ENCODE measurements around the gene GPR75.
"Not testable (repeated sequence)": the region's sequence is repeated elsewhere in the genome, so short reads cannot be mapped to it uniquely, and the experiment has no call there.

Gene GPR75

GRCh38 chr2:53851052-53851757 lies 8.6 kb downstream of the GPR75 start:
- not testable (repeated sequence) for DNase-seq

DNA sequence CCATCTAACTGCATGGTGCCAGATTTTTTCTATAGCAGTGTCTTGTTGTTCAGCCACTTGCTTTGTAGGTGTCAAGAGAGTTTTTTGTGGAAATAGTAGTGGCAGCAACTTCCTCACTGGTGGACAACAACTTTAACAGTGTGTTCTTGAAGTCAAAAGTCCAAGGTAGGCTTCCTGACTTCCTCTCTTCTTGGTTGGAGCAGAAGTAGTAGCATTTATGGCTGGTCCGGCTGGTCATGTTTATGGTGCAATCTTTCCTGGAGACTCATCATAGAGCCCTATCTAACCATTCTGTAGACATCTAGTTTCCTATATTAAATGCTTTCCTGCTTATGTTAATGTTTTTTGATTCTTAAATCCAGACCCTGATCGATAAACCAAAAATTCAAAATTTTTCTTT lies 11.7 kb downstream of the GPR75 start:
- no peak for DNase-seq

GRCh38 chr2:53843595-53843994 lies 16.2 kb downstream of the GPR75 start:
- DNase-seq, result no peak

DNA sequence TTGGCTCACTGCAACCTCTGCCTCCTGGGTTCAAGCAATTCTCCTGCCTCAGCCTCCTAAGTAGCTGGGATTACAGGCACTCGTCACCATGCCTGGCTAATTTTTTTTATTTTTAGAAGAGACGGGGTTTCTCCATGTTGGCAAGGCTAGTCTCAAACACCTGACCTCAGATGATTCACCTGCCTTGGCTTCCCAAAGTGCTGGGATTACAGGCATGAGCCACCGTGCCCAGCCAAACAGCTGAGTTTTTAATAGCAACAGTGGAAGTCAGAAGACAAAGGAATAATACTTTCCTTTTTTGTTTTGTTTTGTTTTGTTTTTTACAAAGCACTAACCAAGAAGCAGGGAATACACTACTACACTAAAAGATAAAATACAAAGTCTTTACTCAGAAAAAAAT lies 16.9 kb downstream of the GPR75 start:
- no peak for DNase-seq

DNA sequence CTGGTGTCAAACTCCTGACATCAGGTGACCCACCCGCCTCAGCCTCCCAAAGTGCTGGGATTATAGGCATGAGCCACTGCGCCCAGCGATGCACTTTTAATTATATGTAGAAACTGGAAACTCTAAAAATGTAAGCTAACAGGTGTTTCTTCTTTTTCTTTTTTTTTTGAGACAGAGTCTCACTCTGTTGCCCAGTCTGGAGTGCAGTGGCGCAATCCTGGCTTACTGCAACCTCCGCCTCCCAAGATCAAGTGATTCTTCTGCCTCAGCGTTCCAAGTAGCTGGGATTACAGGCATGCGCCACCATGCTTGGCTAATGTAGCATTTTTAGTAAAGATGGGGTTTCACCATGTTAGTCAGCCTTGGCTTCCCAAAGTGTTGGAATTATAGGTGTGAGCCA lies 18.1 kb downstream of the GPR75 start:
- DNase-seq, result not testable (repeated sequence)

DNA sequence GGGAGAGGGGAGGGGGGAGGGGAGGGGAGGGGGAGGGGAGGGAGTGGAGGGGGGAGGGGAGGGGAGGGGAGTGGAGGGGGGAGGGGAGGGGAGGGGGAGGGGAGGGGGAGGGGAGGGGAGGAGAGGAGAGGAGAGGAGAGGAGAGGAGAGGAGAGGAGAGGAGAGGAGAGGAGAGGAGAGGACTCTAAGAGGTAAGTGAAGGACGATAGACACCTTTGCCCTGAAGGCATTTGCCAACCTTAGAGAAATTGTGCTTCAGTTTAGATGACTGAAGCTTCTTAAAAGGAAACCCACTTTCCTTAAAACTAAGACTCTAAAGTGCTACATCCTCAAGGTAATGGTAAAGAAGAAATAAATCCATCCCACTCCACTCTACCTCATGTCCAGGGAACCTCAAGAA lies 19.2 kb downstream of the GPR75 start:
- DNase-seq, result no peak

DNA sequence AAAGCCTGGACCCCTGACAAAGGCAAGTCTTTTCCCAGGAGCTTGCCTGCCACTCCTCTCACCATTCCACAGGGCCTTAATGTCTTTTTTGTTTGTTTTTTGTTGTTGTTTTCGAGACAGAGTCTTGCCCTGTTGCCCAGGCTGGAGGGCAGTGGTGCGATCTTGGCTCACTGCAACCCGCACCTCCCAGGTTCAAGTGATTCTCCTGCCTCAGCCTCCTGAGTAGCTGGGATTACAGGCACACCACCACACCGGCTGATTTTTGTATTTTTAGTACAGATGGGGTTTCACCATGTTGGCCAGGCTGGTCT lies 29.8 kb downstream of the GPR75 start:
- not testable (repeated sequence) for DNase-seq

DNA sequence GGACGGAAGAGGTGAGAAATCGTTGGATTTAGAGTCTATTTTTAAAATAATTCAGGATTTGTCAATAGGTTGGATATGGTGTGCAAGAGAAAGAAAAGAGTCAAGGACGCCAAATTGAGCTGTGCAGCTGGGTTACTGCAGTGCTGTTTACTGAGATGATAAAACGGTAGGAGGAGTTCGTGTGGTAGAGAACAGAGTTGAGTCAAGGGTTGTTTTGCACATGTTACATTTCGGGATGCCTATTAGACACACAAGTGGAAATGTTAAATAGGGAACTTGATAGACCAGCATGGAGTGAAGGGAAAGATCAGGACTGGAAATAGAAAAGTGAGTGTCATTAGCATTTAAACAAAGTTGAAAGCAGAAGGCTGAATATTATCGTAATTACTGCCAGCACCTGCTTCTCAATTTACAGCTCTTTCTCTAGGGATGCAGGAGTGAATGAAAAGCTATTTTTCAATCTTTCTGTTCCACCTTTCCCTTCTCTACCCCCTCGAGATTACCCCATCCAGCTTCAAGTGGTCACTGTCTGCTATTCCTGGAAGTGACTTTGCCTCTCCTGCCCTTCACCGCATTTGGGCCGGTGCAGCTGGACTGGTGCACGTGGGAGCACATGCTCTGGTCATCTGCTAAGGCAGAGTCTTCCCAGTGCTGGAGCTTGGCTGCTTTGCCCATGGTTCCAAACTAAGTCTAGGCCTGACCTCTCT lies 30.3 kb downstream of the GPR75 start:
- DNase-seq, result peak; percentile 21

GRCh38 chr2:53828331-53828730 lies 31.4 kb downstream of the GPR75 start:
- no peak for DNase-seq

- DNase-seq, result no peak
These were observed 32.2 kb downstream of the GPR75 start for GRCh38 chr2:53827398-53828175.

DNA sequence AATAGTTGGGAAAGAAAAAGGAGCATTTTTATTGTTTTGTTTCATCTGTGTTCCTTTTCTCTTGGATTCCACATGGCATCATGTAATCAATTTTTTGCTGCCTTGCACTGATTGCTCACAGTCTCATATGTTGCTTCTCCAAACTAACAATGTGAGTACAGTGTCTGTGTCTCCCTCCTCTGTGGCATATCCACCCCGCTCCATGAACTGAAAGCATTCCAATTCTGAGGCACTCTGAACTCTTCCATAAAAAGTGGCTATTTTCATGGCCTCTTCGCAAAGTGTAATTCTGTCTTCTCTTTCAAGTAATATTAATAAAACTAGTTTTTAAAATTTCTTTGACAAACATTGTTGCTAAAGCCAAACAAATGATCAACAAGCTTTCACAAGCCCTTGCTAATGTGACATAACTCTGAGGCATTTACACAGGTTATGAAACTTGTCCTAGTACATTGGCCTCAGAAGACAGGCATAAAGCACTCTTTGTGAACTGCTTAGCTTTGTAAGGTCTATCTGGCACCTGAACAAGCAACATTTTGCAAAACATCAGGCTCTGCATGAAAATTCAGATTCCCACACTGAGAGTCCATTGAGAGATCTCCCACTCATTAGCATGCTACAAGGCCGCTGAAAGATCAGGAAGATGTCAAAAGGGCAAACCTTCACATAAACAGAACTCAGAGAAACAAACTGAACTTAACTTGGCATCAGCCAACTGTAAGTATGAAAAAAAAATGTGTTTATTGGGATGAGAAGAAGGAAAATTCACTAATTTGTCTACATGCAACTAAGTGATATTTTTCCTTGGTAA lies 33.0 kb downstream of the GPR75 start:
- DNase-seq, result no peak

DNA sequence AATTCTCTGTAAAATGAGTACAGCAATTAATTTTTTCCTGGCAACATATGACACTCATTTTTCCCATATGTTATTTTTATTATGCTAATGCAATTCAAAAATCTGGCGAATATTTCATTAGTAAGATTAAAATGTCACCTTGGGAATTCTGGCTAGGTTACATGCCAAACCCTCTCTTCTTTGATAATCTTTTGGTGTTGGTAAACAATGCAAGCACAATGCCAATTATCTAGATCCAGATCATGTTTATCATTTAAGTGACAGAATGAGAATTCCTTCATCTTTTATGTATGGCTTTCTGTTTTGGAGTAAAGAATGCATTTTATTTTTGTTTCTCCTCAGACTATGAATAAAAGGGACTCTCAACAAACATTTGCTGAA lies 33.7 kb downstream of the GPR75 start:
- no peak for DNase-seq

DNA sequence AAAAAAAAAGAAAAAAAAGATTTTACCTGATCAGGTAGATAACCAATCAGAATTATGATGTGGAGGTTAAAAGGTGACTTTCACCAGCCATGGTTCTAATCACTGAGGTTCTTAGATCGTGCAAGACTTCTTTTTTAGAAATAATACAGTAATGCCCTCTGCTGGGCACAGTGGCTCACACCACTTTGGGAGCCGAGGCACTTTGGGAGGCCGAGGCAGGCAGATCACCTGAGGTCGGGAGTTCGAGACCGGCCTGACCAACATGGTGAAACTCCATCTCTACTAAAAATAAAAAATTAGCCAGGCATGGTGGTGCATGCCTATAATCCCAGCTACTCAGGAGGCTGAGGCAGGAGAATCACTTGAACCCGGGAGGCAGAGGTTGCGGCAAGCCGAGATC lies 36.1 kb downstream of the GPR75 start:
- DNase-seq, result not testable (repeated sequence)

DNA sequence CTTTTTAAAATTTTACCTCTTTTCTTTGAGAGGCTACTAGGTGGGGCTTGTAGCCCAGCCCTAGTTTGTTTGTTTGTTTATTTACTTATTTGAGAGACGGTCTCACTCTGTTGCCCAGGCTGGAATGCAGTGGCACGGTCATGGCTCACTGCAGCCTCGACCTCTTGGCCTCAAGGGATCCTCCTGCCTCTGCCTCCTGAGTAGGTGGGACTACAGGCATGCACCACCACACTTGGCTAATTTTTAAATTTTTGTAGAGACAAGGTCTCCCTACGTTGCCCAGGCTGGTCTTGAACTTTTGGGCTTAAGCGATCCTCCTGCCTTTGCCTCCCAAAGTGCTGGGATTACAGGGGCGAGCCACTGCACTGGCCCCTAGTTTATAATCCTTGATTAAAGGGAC lies 38.0 kb downstream of the GPR75 start:
- DNase-seq, result no peak

GRCh38 chr2:53820711-53821110 lies 39.1 kb downstream of the GPR75 start:
- DNase-seq, result no peak

GRCh38 chr2:53820048-53820447 lies 39.7 kb downstream of the GPR75 start:
- no peak for DNase-seq

- DNase-seq, result no peak
These were observed 40.1 kb downstream of the GPR75 start for GRCh38 chr2:53819634-53820033.

DNA sequence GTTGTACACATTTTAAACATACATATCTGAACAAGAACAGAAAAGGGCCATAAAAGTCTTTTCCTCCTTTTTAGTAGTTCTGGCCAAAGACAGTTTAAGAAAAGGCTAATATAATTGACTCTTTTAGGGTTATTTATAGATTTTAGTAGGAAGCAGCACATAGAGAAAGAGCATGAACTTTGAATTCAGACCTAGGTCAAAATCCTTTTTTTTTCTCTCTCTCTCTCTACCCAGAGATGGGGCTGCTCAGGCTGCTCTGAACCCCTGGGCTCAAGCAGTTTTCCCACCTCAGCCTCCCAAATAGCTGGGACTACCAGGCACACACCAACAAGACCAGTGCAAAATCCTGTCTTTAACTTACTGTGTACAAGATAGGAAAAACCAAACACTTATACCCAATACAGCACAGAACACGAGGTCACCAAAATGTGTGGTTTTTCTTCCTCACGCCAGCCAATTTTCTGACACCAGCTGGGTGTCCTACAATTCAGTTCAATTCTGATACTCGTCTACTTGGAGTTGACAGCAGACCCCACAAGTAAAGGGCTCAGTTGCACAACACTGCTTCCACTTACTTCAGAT lies 40.8 kb downstream of the GPR75 start:
- DNase-seq, result no peak

GRCh38 chr2:53813151-53813550 lies 46.6 kb downstream of the GPR75 start:
- DNase-seq, result no peak

GRCh38 chr2:53811601-53812000 lies 48.2 kb downstream of the GPR75 start:
- no peak for DNase-seq
